A673 (cell line): Measurements from ENCODE around the gene NEGR1. TPM values are rescaled to one million over a fixed set of nuclear protein-coding genes. Genes with fewer than 3 reads are reported as not detected.

Source experiments
- BruUV-seq: library from RNA; stranded (reverse); fragments of 400-500 nt; replicated peaks from 2 replicates; lab custom pipeline; 2021; lab: Mats Ljungman, UMichigan
- CTCF ChIA-PET: fragments of 300-600 bp; sonication (Branson Sonifier 250); formaldehyde crosslinking; loops from one replicate; lab custom pipeline; 2022; ENCODE audit warnings: antibody characterized with exemption; lab: Charles Lee
- POLR2A ChIA-PET: fragments of 300-600 bp; sonication (Branson Sonifier 250); formaldehyde crosslinking; loops from one replicate; lab custom pipeline; 2022; ENCODE audit warnings: antibody characterized with exemption; ENCODE audit not compliant: low non-redundant PET; lab: Charles Lee
- DNase-seq: peaks from one replicate; pipeline ENCODE4 v3.0.0-alpha.2; 2015; ENCODE audit warnings: low spot score
- H3K27ac ChIP-seq: fragments of 200-600 bp; sonication (generic); 2 replicates; pipeline ENCODE4 v1.5.1; 2016; ENCODE audit warnings: mixed run types, low read depth, mild to moderate bottlenecking, mixed read lengths, antibody characterized with exemption, low read length; ENCODE audit not compliant: poor library complexity, severe bottlenecking
- H3K27me3 ChIP-seq: fragments of 200-600 bp; sonication (generic); replicated peaks from 2 replicates; pipeline ENCODE4 v1.6.1; 2017; ENCODE audit warnings: mixed run types, low read depth, mild to moderate bottlenecking, mixed read lengths, antibody characterized with exemption, low read length; ENCODE audit not compliant: insufficient read depth, poor library complexity
- H3K36me3 ChIP-seq: fragments of 200-600 bp; sonication (generic); 2 replicates; pipeline ENCODE4 v1.6.1; 2016; ENCODE audit warnings: mixed run types, mild to moderate bottlenecking, mixed read lengths, antibody characterized with exemption, low read length; ENCODE audit not compliant: insufficient read depth, poor library complexity, severe bottlenecking
- H3K4me1 ChIP-seq: fragments of 200-600 bp; sonication (generic); 2 replicates; pipeline ENCODE4 v1.6.1; 2017; ENCODE audit warnings: mixed run types, mild to moderate bottlenecking, mixed read lengths, antibody characterized with exemption, low read length; ENCODE audit not compliant: insufficient read depth, poor library complexity, severe bottlenecking
- H3K4me3 ChIP-seq: fragments of 200-600 bp; sonication (generic); 2 replicates; pipeline ENCODE4 v1.5.1; 2016; ENCODE audit warnings: low read depth, mixed run types, mild to moderate bottlenecking, mixed read lengths, low read length; ENCODE audit not compliant: poor library complexity, severe bottlenecking
- H3K9me3 ChIP-seq: fragments of 200-600 bp; sonication (generic); 2 replicates; pipeline ENCODE4 v1.6.1; 2016; ENCODE audit warnings: mixed run types, low read depth, mild to moderate bottlenecking, mixed read lengths, antibody characterized with exemption, low read length; ENCODE audit not compliant: poor library complexity, severe bottlenecking
- EZH2 ChIP-seq: fragments of 200-600 bp; sonication (generic); IDR thresholded peaks from 2 replicates; pipeline ENCODE4 v1.6.1; 2017; ENCODE audit warnings: borderline replicate concordance, low read depth, mild to moderate bottlenecking, mixed read lengths, antibody characterized with exemption, low read length; ENCODE audit not compliant: poor library complexity, severe bottlenecking
- intact Hi-C: fragments of 100-400 bp; cut with micrococcal nuclease; formaldehyde crosslinking; loops from one replicate; pipeline ENCODE4 v1.10.0; 2022; ENCODE audit not compliant: unreplicated experiment
- total RNA-seq: library from RNA; stranded (reverse); gene quantifications from 2 replicates; pipeline ENCODE4 v1.2.3, GENCODE V29; 2021
- TF ChIP-seq, protein P1 (sequence below): fragments of 300-800, 200-600 bp; sonication (generic); conservative IDR thresholded peaks from 2 replicates; pipeline ENCODE4 v1.5.1; 2017; ENCODE audit warnings: low read depth, mild to moderate bottlenecking, antibody characterized with exemption, low read length, moderate library complexity, mixed read lengths

NEGR1 gene
- total RNA-seq, 1 experiment from 2014 or later: 7.6 TPM

GRCh38 chr1:71464016-71464415 lies 818.3 kb downstream of the NEGR1 start:
- no peak overlapping the region for H3K4me3 ChIP-seq
- no TSS peak for BruUV-seq
- ChIA-PET POLR2A (no interaction called here), CTCF (no interaction called here)
- H3K9me3 ChIP-seq: no peaks in the 10 kb centered on the region
- H3K27me3 ChIP-seq: no peaks in the 10 kb centered on the region
- TF ChIP-seq, protein P1, sequence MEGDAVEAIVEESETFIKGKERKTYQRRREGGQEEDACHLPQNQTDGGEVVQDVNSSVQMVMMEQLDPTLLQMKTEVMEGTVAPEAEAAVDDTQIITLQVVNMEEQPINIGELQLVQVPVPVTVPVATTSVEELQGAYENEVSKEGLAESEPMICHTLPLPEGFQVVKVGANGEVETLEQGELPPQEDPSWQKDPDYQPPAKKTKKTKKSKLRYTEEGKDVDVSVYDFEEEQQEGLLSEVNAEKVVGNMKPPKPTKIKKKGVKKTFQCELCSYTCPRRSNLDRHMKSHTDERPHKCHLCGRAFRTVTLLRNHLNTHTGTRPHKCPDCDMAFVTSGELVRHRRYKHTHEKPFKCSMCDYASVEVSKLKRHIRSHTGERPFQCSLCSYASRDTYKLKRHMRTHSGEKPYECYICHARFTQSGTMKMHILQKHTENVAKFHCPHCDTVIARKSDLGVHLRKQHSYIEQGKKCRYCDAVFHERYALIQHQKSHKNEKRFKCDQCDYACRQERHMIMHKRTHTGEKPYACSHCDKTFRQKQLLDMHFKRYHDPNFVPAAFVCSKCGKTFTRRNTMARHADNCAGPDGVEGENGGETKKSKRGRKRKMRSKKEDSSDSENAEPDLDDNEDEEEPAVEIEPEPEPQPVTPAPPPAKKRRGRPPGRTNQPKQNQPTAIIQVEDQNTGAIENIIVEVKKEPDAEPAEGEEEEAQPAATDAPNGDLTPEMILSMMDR: no peak
- TF ChIP-seq EZH2: no peak
- no peaks in the 10 kb centered on the region for H3K36me3 ChIP-seq
- no peaks in the 10 kb centered on the region for H3K4me1 ChIP-seq
- intact Hi-C loops: no loop called here
- no peak for DNase-seq
- no peak overlapping the region for H3K27ac ChIP-seq

DNA sequence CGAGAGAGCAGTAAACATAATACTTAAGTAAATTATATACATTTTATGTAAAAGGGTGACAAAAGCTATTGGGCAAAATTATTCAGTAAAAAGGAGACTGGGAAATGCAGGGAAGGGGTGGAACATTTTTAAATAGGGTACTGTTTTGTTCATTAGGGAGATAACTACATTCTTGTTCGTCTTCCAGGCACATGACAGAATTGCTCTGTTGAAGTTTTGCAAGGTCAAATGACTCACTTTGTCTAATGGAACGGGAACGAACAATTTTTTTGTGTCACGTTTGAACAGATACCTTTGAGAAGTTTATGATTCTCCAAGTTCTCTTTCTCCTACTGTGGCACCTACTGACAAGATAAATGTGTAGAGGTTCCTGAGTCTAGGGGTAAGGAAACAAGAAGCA lies 819.2 kb downstream of the NEGR1 start:
- CTCF ChIA-PET: no interaction called here
- Histone ChIP-seq H3K4me3 (no peak overlapping the region), H3K9me3 (no peaks in the 10 kb centered on the region), H3K4me1 (no peaks in the 10 kb centered on the region), H3K36me3 (no peaks in the 10 kb centered on the region), H3K27me3 (no peaks in the 10 kb centered on the region), H3K27ac (no peak overlapping the region)
- POLR2A ChIA-PET: no interaction called here
- intact Hi-C loops: no loop called here
- no peak for DNase-seq
- TF ChIP-seq EZH2: no peak
- TF ChIP-seq, protein P1: no peak
- no TSS peak for BruUV-seq

- Histone ChIP-seq H3K36me3 (no peaks in the 10 kb centered on the region), H3K27ac (no peak overlapping the region), H3K4me1 (no peaks in the 10 kb centered on the region), H3K4me3 (no peak overlapping the region), H3K9me3 (no peaks in the 10 kb centered on the region), H3K27me3 (no peaks in the 10 kb centered on the region)
- intact Hi-C loops: no loop called here
- no peak for DNase-seq
- BruUV-seq: no TSS peak
- CTCF ChIA-PET: no interaction called here
- POLR2A ChIA-PET: no interaction called here
- no peak for TF ChIP-seq EZH2
- TF ChIP-seq, protein P1: no peak
Observed at GRCh38 chr1:71462247-71462646, 820.1 kb downstream of the NEGR1 start.
